Neuronal stem cell (in vitro differentiated cells): ENCODE results near the gene ATXN10.
A peak's percentile ranks its signal among the peaks of the same experiment; 100 is the strongest.

Experiments
- DNase-seq: peaks from one replicate; pipeline ENCODE4 v3.0.0-alpha.2; 2013; ENCODE audit warnings: low spot score
- H2AFZ ChIP-seq: one replicate; pipeline ENCODE4 v1.6.1; 2013; ENCODE audit warnings: mild to moderate bottlenecking, low read length, inconsistent platforms
- H2AK5ac ChIP-seq: 2 replicates; pipeline ENCODE4 v1.6.1; 2013; ENCODE audit warnings: low read depth, mild to moderate bottlenecking, inconsistent platforms, low read length, moderate library complexity, mixed read lengths
- H2BK120ac ChIP-seq: 2 replicates; pipeline ENCODE4 v1.6.1; 2013; ENCODE audit warnings: low read depth, mild to moderate bottlenecking, inconsistent platforms, low read length, moderate library complexity, mixed read lengths
- H2BK12ac ChIP-seq: one replicate; pipeline ENCODE4 v1.6.1; 2013; ENCODE audit warnings: low read length, inconsistent platforms
- H2BK15ac ChIP-seq: 2 replicates; pipeline ENCODE4 v1.6.1; 2013; ENCODE audit warnings: mild to moderate bottlenecking, low read length, inconsistent platforms, mixed read lengths
- H2BK5ac ChIP-seq: one replicate; pipeline ENCODE4 v1.6.1; 2013; ENCODE audit warnings: inconsistent platforms, mild to moderate bottlenecking, low read length, moderate library complexity
- H3K14ac ChIP-seq: one replicate; pipeline ENCODE4 v1.6.1; 2013; ENCODE audit warnings: low read length, inconsistent platforms
- H3K18ac ChIP-seq: 2 replicates; pipeline ENCODE4 v1.6.1; 2013; ENCODE audit warnings: low read length, inconsistent platforms
- H3K23ac ChIP-seq: 2 replicates; pipeline ENCODE4 v1.6.1; 2013; ENCODE audit warnings: low read depth, mild to moderate bottlenecking, mixed read lengths, low read length, inconsistent platforms; ENCODE audit not compliant: poor library complexity
- H3K27ac ChIP-seq: replicated peaks from 3 replicates; pipeline ENCODE4 v1.5.1; 2013; ENCODE audit warnings: low read length, inconsistent platforms
- H3K27me3 ChIP-seq, 3 experiments: 2 replicates each; pipeline ENCODE4 v1.6.1; 2013; ENCODE audit warnings: low read length in 3 of 3, mild to moderate bottlenecking in 2 of 3, inconsistent platforms in 1 of 3, low read depth in 1 of 3, mixed read lengths in 1 of 3, moderate library complexity in 1 of 3; ENCODE audit not compliant: control insufficient read depth in 3 of 3, insufficient read depth in 3 of 3
- H3K36me3 ChIP-seq, 2 donors: replicated peaks in 1 of 2; 2 replicates each; pipeline ENCODE4 v1.6.1; 2013; ENCODE audit warnings: low read length in 2 of 2; ENCODE audit not compliant: control insufficient read depth in 2 of 2, insufficient read depth in 2 of 2
- H3K4ac ChIP-seq: 2 replicates; pipeline ENCODE4 v1.6.1; 2013; ENCODE audit warnings: inconsistent platforms, mild to moderate bottlenecking, low read length, moderate library complexity
- H3K4me1 ChIP-seq, 2 donors: 1 replicate in 1 of 2; 2 replicates in 1 of 2; pipeline ENCODE4 v1.6.1; 2013; ENCODE audit warnings: low read length in 2 of 2, low read depth in 1 of 2; ENCODE audit not compliant: control insufficient read depth in 2 of 2, insufficient read depth in 1 of 2
- H3K4me2 ChIP-seq: one replicate; pipeline ENCODE4 v1.6.1; 2013; ENCODE audit warnings: mild to moderate bottlenecking, low read length, inconsistent platforms; ENCODE audit not compliant: insufficient read depth, poor library complexity, severe bottlenecking
- H3K4me3 ChIP-seq, 2 donors: 2 replicates each; pipeline ENCODE4 v1.5.1; 2013; ENCODE audit warnings: low read length in 2 of 2, mild to moderate bottlenecking in 2 of 2, inconsistent platforms in 1 of 2, moderate library complexity in 1 of 2
- H3K79me1 ChIP-seq: one replicate; pipeline ENCODE4 v1.6.1; 2013; ENCODE audit warnings: low read depth, mild to moderate bottlenecking, inconsistent platforms, low read length, moderate library complexity
- H3K9ac ChIP-seq: one replicate; pipeline ENCODE4 v1.6.1; 2013; ENCODE audit warnings: mild to moderate bottlenecking, low read depth, low read length, inconsistent platforms; ENCODE audit not compliant: poor library complexity
- H3K9me3 ChIP-seq, 2 donors: replicated peaks in 1 of 2; 2 replicates each; pipeline versions ENCODE3 to v1.6.1; 2013; ENCODE audit warnings: low read length in 2 of 2, mild to moderate bottlenecking in 2 of 2, inconsistent platforms in 1 of 2, low read depth in 1 of 2, mixed read lengths in 1 of 2, moderate library complexity in 1 of 2; ENCODE audit not compliant: control insufficient read depth in 2 of 2, insufficient read depth in 1 of 2
- H4K8ac ChIP-seq: one replicate; pipeline ENCODE4 v1.6.1; 2013; ENCODE audit warnings: low read depth, mild to moderate bottlenecking, inconsistent platforms, low read length, moderate library complexity
- H4K91ac ChIP-seq: one replicate; pipeline ENCODE4 v1.6.1; 2013; ENCODE audit warnings: low read length, low read depth, mild to moderate bottlenecking, inconsistent platforms; ENCODE audit not compliant: poor library complexity
- WGBS, 2 donors: extraction: QIAGEN DNeasy Blood & Tissue Kit; methylation state at CpG; one replicate each; pipeline ENCODE4 v1.1.7; 2013; ENCODE audit warnings: missing lambda C conversion rate in 2 of 2, mixed read lengths in 1 of 2; ENCODE audit not compliant: insufficient read length in 2 of 2, insufficient replicate concordance in 1 of 2; ENCODE audit errors: extremely low coverage in 2 of 2; 5-methylcytosine and 5-hydroxymethylcytosine counted together

The ATXN10 gene

DNA sequence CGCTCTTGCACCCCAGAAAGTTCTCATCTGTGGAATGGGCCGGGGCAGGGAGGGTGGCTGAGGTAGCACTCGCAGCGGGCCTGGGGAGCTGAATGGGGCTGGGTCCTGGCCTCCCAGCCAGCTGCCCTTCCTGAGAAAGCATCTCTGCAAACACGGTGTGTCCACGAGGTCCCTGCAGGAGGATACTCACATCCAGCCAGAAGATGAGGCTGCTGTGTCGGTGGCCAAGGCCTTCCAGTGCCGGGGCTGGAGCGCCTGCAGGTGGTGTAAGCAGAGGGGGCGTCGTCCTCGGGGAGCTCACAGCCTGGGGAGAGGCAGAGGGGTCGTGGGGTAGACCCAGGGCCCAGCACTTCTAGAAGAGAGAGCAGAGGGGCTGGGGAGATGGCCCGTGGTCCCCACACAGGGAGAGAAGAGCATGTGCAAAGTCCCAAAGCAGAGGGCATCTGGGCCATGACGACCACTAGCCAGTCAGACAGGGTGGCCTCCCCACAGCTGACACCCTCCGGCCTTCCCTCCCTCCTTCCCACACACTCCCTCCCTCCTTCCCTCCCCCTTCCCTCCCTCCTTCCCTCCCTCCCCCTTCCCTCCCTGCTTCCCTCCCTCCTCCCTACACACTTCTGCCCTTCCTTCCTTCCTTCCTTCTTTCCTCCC is 207.4 kb downstream of the ATXN10 start:
- Histone ChIP-seq H3K23ac (peak overlapping the region; percentile 37), H3K79me1 (peaks cover 4% of the 10 kb centered on the region), H3K4me3 (no peak overlapping the region), H3K9ac (no peak overlapping the region), H3K4me1 (peaks cover 42 to 46% of the 10 kb centered on the region in 2 donors), H4K8ac (no peak overlapping the region), H3K18ac (peak overlapping the region; percentile 99), H2AK5ac (peak overlapping the region; percentile 97), H3K14ac (no peak overlapping the region), H3K27me3 (peaks cover 0 to 53% (median 3%) of the 10 kb centered on the region in 3 experiments), H3K27ac (no peak overlapping the region), H3K9me3 (no peaks in the 10 kb centered on the region), H3K36me3 (no peaks in the 10 kb centered on the region), H2BK12ac (peak overlapping the region; percentile 95), H2BK5ac (peak overlapping the region; percentile 61), H3K4ac (no peak overlapping the region), H4K91ac (no peak overlapping the region), H2BK120ac (peak overlapping the region; percentile 66), H3K4me2 (peak overlapping the region; percentile 45), H2AFZ (peak overlapping the region; percentile 51), H2BK15ac (peak overlapping the region; percentile 96)
- DNase-seq: no peak
- WGBS, 2 donors: no CpG with 5 or more reads among the region's 16 CpGs

DNA sequence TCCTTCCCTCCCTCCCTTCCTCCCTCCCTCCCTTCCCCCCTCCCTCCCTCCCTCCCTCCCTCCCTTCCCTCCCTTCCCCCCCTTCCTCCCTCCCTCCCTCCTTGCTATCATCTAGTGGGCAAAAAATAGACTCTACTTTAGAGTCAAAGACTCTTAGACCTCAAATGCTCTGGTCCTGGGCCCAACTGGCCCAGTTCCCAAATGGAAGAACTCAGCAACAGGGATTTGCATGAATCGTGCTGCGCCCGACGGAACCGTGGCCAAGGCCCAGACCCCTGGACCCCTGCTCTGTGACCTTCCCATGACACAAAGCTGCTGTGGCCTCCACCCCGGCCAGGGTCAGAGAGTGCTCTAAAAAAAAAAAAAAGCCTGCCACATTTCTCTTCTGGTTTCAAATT is 207.9 kb downstream of the ATXN10 start:
- Histone ChIP-seq H2AFZ (no peak overlapping the region), H3K79me1 (peaks cover 4% of the 10 kb centered on the region), H3K4me1 (peaks cover 43 to 47% of the 10 kb centered on the region in 2 donors), H3K9me3 (no peaks in the 10 kb centered on the region), H3K27ac (no peak overlapping the region), H3K18ac (peak overlapping the region; percentile 20), H3K9ac (no peak overlapping the region), H2BK12ac (no peak overlapping the region), H3K4me3 (no peak overlapping the region), H2AK5ac (peak overlapping the region; percentile 92), H2BK5ac (no peak overlapping the region), H3K14ac (no peak overlapping the region), H2BK15ac (no peak overlapping the region), H3K23ac (no peak overlapping the region), H3K27me3 (peaks cover 0 to 53% (median 3%) of the 10 kb centered on the region in 3 experiments), H2BK120ac (no peak overlapping the region), H4K8ac (no peak overlapping the region), H4K91ac (no peak overlapping the region), H3K4me2 (no peak overlapping the region), H3K36me3 (no peaks in the 10 kb centered on the region), H3K4ac (no peak overlapping the region)
- WGBS, 2 donors: no CpG with 5 or more reads among the region's 6 CpGs
- no peak for DNase-seq

DNA sequence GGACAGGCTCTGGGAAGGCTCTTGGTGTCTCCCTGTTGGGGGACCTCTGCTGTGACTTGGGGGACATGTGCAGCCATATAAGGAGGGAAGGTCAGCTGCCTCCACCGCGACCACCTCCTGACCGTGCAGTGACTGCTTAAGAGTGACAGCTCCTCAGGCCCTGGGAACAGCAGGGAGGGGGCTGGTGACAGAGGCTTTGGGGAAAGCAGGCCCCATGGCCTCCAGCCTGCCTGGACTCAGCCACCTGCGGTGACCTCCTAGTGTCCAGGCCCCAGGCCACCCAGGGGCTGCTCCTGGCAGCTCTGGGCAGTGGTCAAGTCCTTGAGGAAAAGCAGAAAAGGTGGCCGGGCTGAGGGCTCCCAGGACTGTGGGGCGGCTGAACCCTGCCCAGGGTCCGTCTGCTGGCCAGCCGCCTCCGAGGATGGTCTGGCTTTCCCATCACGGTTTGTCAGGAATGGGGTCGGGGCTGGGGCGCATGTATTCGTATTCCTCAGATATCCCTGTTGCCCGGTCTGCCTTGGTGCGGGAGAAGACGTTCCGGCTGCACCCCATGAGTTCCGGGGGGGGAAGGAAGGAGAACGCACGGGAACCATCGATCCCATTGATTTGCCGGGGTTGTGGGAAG is 208.6 kb downstream of the ATXN10 start:
- Histone ChIP-seq H3K23ac (peak overlapping the region; percentile 22), H3K9ac (peak overlapping the region; percentile 27), H2BK5ac (no peak overlapping the region), H3K36me3 (no peaks in the 10 kb centered on the region), H3K79me1 (peaks cover 4% of the 10 kb centered on the region), H3K27ac (no peak overlapping the region), H3K14ac (peak overlapping the region; percentile 25), H3K4me1 (peaks cover 50% of the 10 kb centered on the region in 2 donors), H3K4me2 (peak overlapping the region; percentile 64), H3K9me3 (no peaks in the 10 kb centered on the region), H2BK12ac (peak overlapping the region; percentile 43), H2AFZ (peak overlapping the region; percentile 94), H4K91ac (no peak overlapping the region), H2BK15ac (peak overlapping the region; percentile 77), H3K4me3 (peak overlapping the region; percentile 22 to 35), H3K18ac (peak overlapping the region; percentile 69), H3K27me3 (peaks cover 0 to 56% (median 3%) of the 10 kb centered on the region in 3 experiments), H4K8ac (no peak overlapping the region), H3K4ac (peak overlapping the region; percentile 45), H2AK5ac (peak overlapping the region; percentile 92), H2BK120ac (peak overlapping the region; percentile 10)
- no peak for DNase-seq
- WGBS, 2 donors: no CpG with 5 or more reads among the region's 22 CpGs
